Neural cell (in vitro differentiated cells): ENCODE results near the gene STRADA.

Experiments used
- CTCF ChIP-seq: fragments of 450-650 bp; IDR thresholded peaks from 2 replicates; pipeline ENCODE4 v1.5.1; 2014; ENCODE audit warnings: antibody characterized with exemption, mild to moderate bottlenecking, moderate library complexity; ENCODE audit not compliant: poor library complexity, severe bottlenecking
- EP300 ChIP-seq: fragments of 450-650 bp; conservative IDR thresholded peaks from 2 replicates; pipeline ENCODE4 v1.6.1; 2014; ENCODE audit warnings: antibody characterized with exemption, mild to moderate bottlenecking, moderate library complexity; ENCODE audit not compliant: poor library complexity, severe bottlenecking
- EZH2 ChIP-seq: fragments of 200-600, 300-800 bp; shearing (Covaris generic), sonication (generic); IDR thresholded peaks from 2 replicates; pipeline ENCODE4 v1.6.1; 2014; ENCODE audit warnings: antibody characterized with exemption, low read length, borderline replicate concordance, mild to moderate bottlenecking; ENCODE audit not compliant: insufficient read depth, poor library complexity, severe bottlenecking
- POLR2AphosphoS5 ChIP-seq: IDR thresholded peaks from 2 replicates; pipeline ENCODE4 v1.6.1; 2012

- TF ChIP-seq POLR2AphosphoS5 (no peak), CTCF (no peak), EP300 (no peak), EZH2 (no peak)
Observed at GRCh38 chr17:63701868-63702720, 39.5 kb downstream of the STRADA start.
